MM.1S (cell line): ENCODE measurements around the gene PROKR2.

Experiments
- DNase-seq: peaks from one replicate; pipeline ENCODE4 v3.0.0-alpha.2; 2015
- H2AFZ ChIP-seq: fragments of 300-600 bp; sonication (generic); 2 replicates; pipeline ENCODE4 v1.6.0; 2016; ENCODE audit warnings: antibody characterized with exemption, low read length
- H3F3A ChIP-seq: fragments of 300-600 bp; sonication (generic); 2 replicates; pipeline ENCODE4 v1.6.1; 2016; ENCODE audit warnings: mild to moderate bottlenecking, antibody characterized with exemption, low read length, moderate library complexity, mixed read lengths; ENCODE audit not compliant: insufficient read depth
- H3K27ac ChIP-seq: fragments of 300-600 bp; sonication (generic); 2 replicates; pipeline ENCODE4 v1.5.1; 2016; ENCODE audit warnings: mild to moderate bottlenecking, low read length
- H3K27me3 ChIP-seq: fragments of 300-600 bp; sonication (generic); replicated peaks from 2 replicates; pipeline ENCODE4 v1.6.0; 2016; ENCODE audit warnings: low read length; ENCODE audit not compliant: insufficient read depth
- H3K36me3 ChIP-seq: fragments of 300-600 bp; sonication (generic); replicated peaks from 2 replicates; pipeline ENCODE4 v1.6.1; 2016; ENCODE audit warnings: mild to moderate bottlenecking, low read length, mixed read lengths; ENCODE audit not compliant: insufficient read depth
- H3K4me1 ChIP-seq: fragments of 300-600 bp; sonication (generic); 2 replicates; pipeline ENCODE4 v1.6.1; 2016; ENCODE audit warnings: low read length, mixed read lengths
- H3K4me2 ChIP-seq: fragments of 300-600 bp; sonication (generic); 2 replicates; pipeline ENCODE4 v1.6.0; 2016; ENCODE audit warnings: low read depth, low read length
- H3K4me3 ChIP-seq: fragments of 300-600 bp; sonication (generic); 2 replicates; pipeline ENCODE4 v1.5.1; 2016; ENCODE audit warnings: low read length, mixed read lengths
- H3K79me2 ChIP-seq: fragments of 300-600 bp; sonication (generic); 2 replicates; pipeline ENCODE4 v1.6.1; 2016; ENCODE audit warnings: mixed run types, low read length, mixed read lengths
- H3K9ac ChIP-seq: fragments of 300-600 bp; sonication (generic); 2 replicates; pipeline ENCODE4 v1.6.1; 2016; ENCODE audit warnings: low read length, mixed read lengths
- H3K9me2 ChIP-seq: fragments of 300-600 bp; sonication (generic); replicated peaks from 2 replicates; pipeline ENCODE4 v1.6.1; 2016; ENCODE audit warnings: mild to moderate bottlenecking, low read length, mixed read lengths; ENCODE audit not compliant: insufficient read depth
- H3K9me3 ChIP-seq: fragments of 300-600 bp; sonication (generic); replicated peaks from 2 replicates; pipeline ENCODE4 v1.6.1; 2016; ENCODE audit warnings: mild to moderate bottlenecking, low read length, mixed read lengths; ENCODE audit not compliant: insufficient read depth
- H4K20me1 ChIP-seq: fragments of 300-600 bp; sonication (generic); 2 replicates; pipeline ENCODE4 v1.6.1; 2016; ENCODE audit warnings: mild to moderate bottlenecking, low read length, moderate library complexity, mixed read lengths; ENCODE audit not compliant: insufficient read depth
- CTCF ChIP-seq: fragments of 300-600 bp; sonication (generic); IDR thresholded peaks from 2 replicates; pipeline ENCODE4 v1.5.1; 2016; ENCODE audit warnings: antibody characterized with exemption, low read length, mixed read lengths
- EZH2 ChIP-seq: fragments of 300-600 bp; sonication (generic); optimal IDR thresholded peaks from 2 replicates; pipeline ENCODE3; 2017; ENCODE audit warnings: low read depth, mild to moderate bottlenecking, antibody characterized with exemption, low read length, mixed read lengths
- EZH2phosphoT487 ChIP-seq: fragments of 300-600 bp; sonication (generic); IDR thresholded peaks from 2 replicates; pipeline ENCODE4 v1.6.1; 2018; ENCODE audit warnings: antibody characterized with exemption, low read length

Gene PROKR2

GRCh38 chr20:5279661-5280060 is 37.1 kb downstream of the PROKR2 start:
- Histone ChIP-seq H3K79me2 (no peaks in the 10 kb centered on the region), H3K9me3 (no peaks in the 10 kb centered on the region), H3K27ac (no peak overlapping the region), H4K20me1 (no peaks in the 10 kb centered on the region), H3K27me3 (no peaks in the 10 kb centered on the region), H3K9me2 (no peaks in the 10 kb centered on the region), H2AFZ (no peak overlapping the region), H3K4me3 (no peak overlapping the region), H3K4me1 (no peaks in the 10 kb centered on the region), H3F3A (no peaks in the 10 kb centered on the region), H3K4me2 (no peak overlapping the region), H3K36me3 (no peaks in the 10 kb centered on the region), H3K9ac (no peak overlapping the region)
- TF ChIP-seq EZH2 (no peak), EZH2phosphoT487 (no peak), CTCF (no peak)
- DNase-seq = no peak

- H3F3A ChIP-seq = no peaks in the 10 kb centered on the region
- H3K9me3 ChIP-seq = no peaks in the 10 kb centered on the region
- no peaks in the 10 kb centered on the region for H3K9me2 ChIP-seq
- no peaks in the 10 kb centered on the region for H3K79me2 ChIP-seq
- no peaks in the 10 kb centered on the region for H4K20me1 ChIP-seq
- H3K27me3 ChIP-seq = no peaks in the 10 kb centered on the region
- no peak overlapping the region for H3K4me2 ChIP-seq
- H2AFZ ChIP-seq = no peak overlapping the region
- H3K36me3 ChIP-seq = no peaks in the 10 kb centered on the region
- no peaks in the 10 kb centered on the region for H3K4me1 ChIP-seq
- H3K27ac ChIP-seq = no peak overlapping the region
- no peak for TF ChIP-seq CTCF
- TF ChIP-seq EZH2 = no peak
- no peak overlapping the region for H3K9ac ChIP-seq
- no peak overlapping the region for H3K4me3 ChIP-seq
- DNase-seq = no peak
These were observed 44.5 kb downstream of the PROKR2 start for GRCh38 chr20:5272268-5272667.

GRCh38 chr20:5270603-5271002 is 46.2 kb downstream of the PROKR2 start:
- no peak overlapping the region for H3K9ac ChIP-seq
- no peak for DNase-seq
- H3K27me3 ChIP-seq = no peaks in the 10 kb centered on the region
- H3F3A ChIP-seq = no peaks in the 10 kb centered on the region
- H3K4me2 ChIP-seq = no peak overlapping the region
- no peaks in the 10 kb centered on the region for H3K79me2 ChIP-seq
- no peak overlapping the region for H3K4me3 ChIP-seq
- no peaks in the 10 kb centered on the region for H4K20me1 ChIP-seq
- no peaks in the 10 kb centered on the region for H3K9me2 ChIP-seq
- H3K4me1 ChIP-seq = peaks cover 4% of the 10 kb centered on the region; the same call in 1 of the 2 replicates
- no peak overlapping the region for H3K27ac ChIP-seq
- H3K9me3 ChIP-seq = no peaks in the 10 kb centered on the region
- H2AFZ ChIP-seq = no peak overlapping the region
- TF ChIP-seq EZH2 (no peak), EZH2phosphoT487 (no peak), CTCF (no peak)
- H3K36me3 ChIP-seq = no peaks in the 10 kb centered on the region
